HEK293T (cell line): ENCODE results near the gene PTPRG.

Experiments
- CTBP1 ChIP-seq: fragments of 450-650 bp; IDR thresholded peaks from 2 replicates; pipeline ENCODE4 v1.6.1; 2016; ENCODE audit warnings: borderline replicate concordance
- ELF4 ChIP-seq: fragments of 450-650 bp; IDR thresholded peaks from 2 replicates; pipeline ENCODE4 v1.6.1; 2017; ENCODE audit warnings: antibody characterized with exemption
- FOXK2 ChIP-seq: fragments of 450-650 bp; IDR thresholded peaks from 2 replicates; pipeline ENCODE4 v1.6.1; 2016; ENCODE audit warnings: mild to moderate bottlenecking
- FOXM1 ChIP-seq: fragments of 450-650 bp; IDR thresholded peaks from 2 replicates; pipeline ENCODE4 v1.6.1; 2017; ENCODE audit warnings: mild to moderate bottlenecking, borderline replicate concordance
- LEF1 ChIP-seq: fragments of 450-650 bp; IDR thresholded peaks from 2 replicates; pipeline ENCODE4 v1.6.1; 2017; ENCODE audit warnings: mild to moderate bottlenecking, borderline replicate concordance
- NFRKB ChIP-seq: fragments of 450-650 bp; IDR thresholded peaks from 2 replicates; pipeline ENCODE4 v1.6.1; 2016; ENCODE audit warnings: mild to moderate bottlenecking, moderate library complexity
- TARDBP ChIP-seq: fragments of 450-650 bp; IDR thresholded peaks from 2 replicates; pipeline ENCODE4 v1.6.1; 2016

- TF ChIP-seq LEF1 (no peak), ELF4 (no peak), TARDBP (no peak), NFRKB (no peak), CTBP1 (no peak), FOXM1 (no peak), FOXK2 (no peak)
Measured at GRCh38 chr3:61956236-61956635, 394.9 kb downstream of the PTPRG start.
